ENCODE results near the gene REC8. TPM values are rescaled to one million over a fixed set of nuclear protein-coding genes. Genes with fewer than 3 reads are reported as not detected.

The REC8 gene
- total and polyA plus RNA-seq, 12 donors, result 2.5 to 17.7 (median 4.3) TPM

GRCh38 chr14:24155100-24155499, 16.8 kb upstream of the REC8 start:
- intact Hi-C loops (cut with DNase I), result no loop called here
- Histone ChIP-seq H3K27me3 (no peaks in the 10 kb centered on the region), H3K4me3 (no peak overlapping the region), H3K27ac (no peak overlapping the region), H3K36me3 (peaks cover 0 to 100% (median 73%) of the 10 kb centered on the region in 9 donors), H3K4me1 (peaks cover 0 to under 1% (median 0%) of the 10 kb centered on the region in 9 donors), H3K9me3 (no peaks in the 10 kb centered on the region)
- no peak for TF ChIP-seq CTCF (IDR thresholded peaks at IDR 0.05)
- 93 to 94% methylated on average over 10 of the region's 10 CpGs for WGBS, 2 donors
- no peak for DNase-seq
- no peak for ATAC-seq

- intact Hi-C loops (cut with DNase I), result no loop called here
- Histone ChIP-seq H3K4me1 (peaks cover 5 to 15% (median 8%) of the 10 kb centered on the region in 9 donors), H3K9me3 (no peaks in the 10 kb centered on the region), H3K4me3 (no peak overlapping the region), H3K27ac (no peak overlapping the region), H3K36me3 (peaks cover 0 to 90% (median 56%) of the 10 kb centered on the region in 9 donors), H3K27me3 (no peaks in the 10 kb centered on the region)
- DNase-seq (no peak), ATAC-seq (no peak)
- no peak for TF ChIP-seq CTCF (IDR thresholded peaks at IDR 0.05)
- 94 to 95% methylated on average over 1 of the region's 1 CpG for WGBS, 2 donors
Observed at GRCh38 chr14:24156840-24157239, 15.0 kb upstream of the REC8 start.

- Histone ChIP-seq H3K9me3 (no peaks in the 10 kb centered on the region), H3K4me3 (no peak overlapping the region), H3K27ac (no peak overlapping the region), H3K27me3 (no peaks in the 10 kb centered on the region), H3K36me3 (peaks cover 0 to 88% (median 52%) of the 10 kb centered on the region in 9 donors), H3K4me1 (peaks cover 5 to 20% (median 12%) of the 10 kb centered on the region in 9 donors)
- intact Hi-C loops (cut with DNase I), result no loop called here
- TF ChIP-seq CTCF (IDR thresholded peaks at IDR 0.05), result no peak
- no peak for ATAC-seq
- DNase-seq, result no peak
- 91 to 92% methylated on average over 12 of the region's 12 CpGs for WGBS, 2 donors
Observed at GRCh38 chr14:24157331-24157730, 14.5 kb upstream of the REC8 start.

- no peak for TF ChIP-seq CTCF (IDR thresholded peaks at IDR 0.05)
- Histone ChIP-seq H3K4me3 (no peak overlapping the region), H3K27ac (peak overlapping the region; percentile 92 to 100 (median 96)), H3K27me3 (no peaks in the 10 kb centered on the region), H3K9me3 (no peaks in the 10 kb centered on the region), H3K36me3 (peaks cover under 1 to 88% (median 57%) of the 10 kb centered on the region in 9 donors), H3K4me1 (peaks cover 9 to 42% (median 27%) of the 10 kb centered on the region in 9 donors)
- intact Hi-C loops (cut with DNase I), result loop anchor here in 2 of 10 donors (2.0 to 5.0 kb wide), 3 partner anchors 13 to 101 kb away; partner anchors contain the start of genes DCAF11 (in 1 of the 2), NRL (in 1 of the 2), PSME2 (in 1 of the 2) and RNF31 (in 1 of the 2)
- 91 to 94% methylated on average over 11 of the region's 11 CpGs for WGBS, 2 donors
- DNase-seq (no peak), ATAC-seq (peak in 1 of 8 donors; percentile 10)
Observed at GRCh38 chr14:24159777-24160498, 11.9 kb upstream of the REC8 start.
